ENCODE data around the gene RBM28. TPM values are rescaled to one million over a fixed set of nuclear protein-coding genes. Genes with fewer than 3 reads are reported as not detected.

Gene RBM28, protein sequence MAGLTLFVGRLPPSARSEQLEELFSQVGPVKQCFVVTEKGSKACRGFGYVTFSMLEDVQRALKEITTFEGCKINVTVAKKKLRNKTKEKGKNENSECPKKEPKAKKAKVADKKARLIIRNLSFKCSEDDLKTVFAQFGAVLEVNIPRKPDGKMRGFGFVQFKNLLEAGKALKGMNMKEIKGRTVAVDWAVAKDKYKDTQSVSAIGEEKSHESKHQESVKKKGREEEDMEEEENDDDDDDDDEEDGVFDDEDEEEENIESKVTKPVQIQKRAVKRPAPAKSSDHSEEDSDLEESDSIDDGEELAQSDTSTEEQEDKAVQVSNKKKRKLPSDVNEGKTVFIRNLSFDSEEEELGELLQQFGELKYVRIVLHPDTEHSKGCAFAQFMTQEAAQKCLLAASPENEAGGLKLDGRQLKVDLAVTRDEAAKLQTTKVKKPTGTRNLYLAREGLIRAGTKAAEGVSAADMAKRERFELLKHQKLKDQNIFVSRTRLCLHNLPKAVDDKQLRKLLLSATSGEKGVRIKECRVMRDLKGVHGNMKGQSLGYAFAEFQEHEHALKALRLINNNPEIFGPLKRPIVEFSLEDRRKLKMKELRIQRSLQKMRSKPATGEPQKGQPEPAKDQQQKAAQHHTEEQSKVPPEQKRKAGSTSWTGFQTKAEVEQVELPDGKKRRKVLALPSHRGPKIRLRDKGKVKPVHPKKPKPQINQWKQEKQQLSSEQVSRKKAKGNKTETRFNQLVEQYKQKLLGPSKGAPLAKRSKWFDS
- total RNA-seq = 19.0 and 24.4 TPM in 2 replicates

DNA sequence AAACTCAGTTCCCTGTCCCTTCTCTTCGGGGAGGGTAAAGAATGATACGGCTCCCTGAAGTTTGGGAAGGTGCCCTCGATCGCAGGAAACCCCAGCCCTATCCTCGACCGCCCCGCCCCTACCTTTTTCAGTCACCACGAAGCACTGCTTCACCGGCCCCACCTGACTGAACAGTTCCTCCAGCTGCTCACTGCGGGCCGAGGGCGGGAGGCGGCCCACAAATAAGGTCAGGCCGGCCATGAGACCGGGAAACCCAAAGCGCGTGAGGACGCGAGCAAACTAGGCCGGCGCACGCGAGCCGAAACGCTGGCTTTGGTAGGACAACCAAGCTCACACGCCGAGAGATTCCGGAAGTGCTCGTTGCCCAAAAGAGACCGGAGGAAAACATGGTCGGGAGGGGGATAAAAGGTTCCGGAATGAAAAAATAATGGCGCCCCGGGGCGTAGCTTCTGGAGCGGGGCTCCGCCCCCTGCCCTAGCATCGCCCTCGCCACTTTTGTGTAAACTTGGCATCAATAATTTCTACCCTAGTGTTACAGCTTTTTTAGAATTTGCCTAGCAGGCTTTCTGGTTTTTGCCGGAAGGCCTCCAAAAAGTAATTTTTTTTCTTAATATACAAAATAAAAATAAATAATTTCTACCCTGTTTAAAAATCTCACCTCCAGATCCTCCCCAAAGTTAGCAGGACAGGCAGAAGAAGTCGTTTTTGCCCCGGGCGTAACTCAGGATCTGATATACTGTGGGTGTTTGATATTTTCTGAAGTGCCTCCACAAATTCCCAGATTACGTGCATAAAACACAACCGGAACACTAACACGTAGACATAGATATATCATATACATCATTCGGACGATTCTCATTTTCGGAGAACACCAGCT, at the start of gene RBM28:
TSS of gene RBM28 (minus strand) at position 355 of the 877 bp plus-strand sequence. CDS start at position 240, 115 bp downstream.

DNA sequence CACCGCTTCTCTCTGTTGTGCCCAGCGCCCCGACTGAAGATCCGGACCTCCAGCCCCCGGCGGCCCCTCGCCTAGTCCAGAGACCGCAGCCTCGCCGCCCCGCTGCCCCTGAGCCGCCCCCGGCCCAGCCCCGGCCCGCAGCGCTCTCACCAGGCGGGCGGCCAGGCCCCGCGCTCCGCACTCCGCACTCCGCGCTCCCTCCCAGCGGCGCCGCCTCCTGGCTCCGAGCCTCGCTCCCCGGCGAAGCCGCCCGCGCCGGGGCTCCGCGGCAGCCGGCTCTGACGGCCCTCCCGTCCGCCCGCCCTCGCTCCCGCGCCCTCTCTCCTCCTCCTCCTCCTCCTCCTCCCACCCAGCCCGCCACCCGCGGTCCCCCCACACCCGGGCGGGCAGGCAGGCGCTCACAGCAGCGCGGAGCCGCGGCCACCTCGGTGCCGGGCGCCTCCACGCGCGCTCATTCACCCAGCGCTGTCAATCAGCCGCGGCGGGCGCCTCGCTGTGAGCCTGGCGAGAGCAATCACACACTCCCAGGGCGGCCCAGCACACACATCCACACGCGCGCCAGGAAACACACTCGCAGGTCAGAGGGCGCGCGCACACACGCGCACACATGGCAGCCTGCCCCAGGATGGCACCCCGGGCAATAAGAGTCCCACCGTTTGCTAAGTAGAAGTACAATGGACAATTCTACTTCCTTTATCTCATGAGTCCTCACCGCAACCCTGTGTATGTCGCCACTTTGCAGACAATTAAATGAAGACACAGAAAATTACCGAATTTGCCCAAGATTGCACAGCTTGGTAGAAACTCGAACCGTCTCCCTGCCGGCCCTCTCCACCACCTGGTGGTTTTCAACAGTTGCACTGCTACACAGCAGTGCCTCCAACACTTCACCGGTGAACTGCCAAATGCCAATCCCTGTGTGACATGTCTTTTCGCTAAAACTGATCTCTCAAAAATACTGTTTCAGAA, 18.0 kb upstream of the RBM28 start, which contains the start of gene PRRT4:
TSS of gene PRRT4 (minus strand) at position 280 of the 969 bp plus-strand sequence.

Other genes with a start within 250 kb of the RBM28 start
- gene LEP, start 102.6 kb downstream of the RBM28 start, total RNA-seq = not detected in 2 replicates
- not detected in 2 replicates for gene PRRT4, start 17.8 kb upstream of the RBM28 start, total RNA-seq
- 58.5 and 114 TPM in 2 replicates for gene IMPDH1, start 66.1 kb upstream of the RBM28 start, total RNA-seq
- gene HILPDA, start 112.0 kb upstream of the RBM28 start, total RNA-seq = 38.9 and 76.0 TPM in 2 replicates
- 34.4 and 44.1 TPM in 2 replicates for gene METTL2B, start 132.8 kb upstream of the RBM28 start, total RNA-seq